ENCODE data around the gene MYO3A.

Gene MYO3A

DNA sequence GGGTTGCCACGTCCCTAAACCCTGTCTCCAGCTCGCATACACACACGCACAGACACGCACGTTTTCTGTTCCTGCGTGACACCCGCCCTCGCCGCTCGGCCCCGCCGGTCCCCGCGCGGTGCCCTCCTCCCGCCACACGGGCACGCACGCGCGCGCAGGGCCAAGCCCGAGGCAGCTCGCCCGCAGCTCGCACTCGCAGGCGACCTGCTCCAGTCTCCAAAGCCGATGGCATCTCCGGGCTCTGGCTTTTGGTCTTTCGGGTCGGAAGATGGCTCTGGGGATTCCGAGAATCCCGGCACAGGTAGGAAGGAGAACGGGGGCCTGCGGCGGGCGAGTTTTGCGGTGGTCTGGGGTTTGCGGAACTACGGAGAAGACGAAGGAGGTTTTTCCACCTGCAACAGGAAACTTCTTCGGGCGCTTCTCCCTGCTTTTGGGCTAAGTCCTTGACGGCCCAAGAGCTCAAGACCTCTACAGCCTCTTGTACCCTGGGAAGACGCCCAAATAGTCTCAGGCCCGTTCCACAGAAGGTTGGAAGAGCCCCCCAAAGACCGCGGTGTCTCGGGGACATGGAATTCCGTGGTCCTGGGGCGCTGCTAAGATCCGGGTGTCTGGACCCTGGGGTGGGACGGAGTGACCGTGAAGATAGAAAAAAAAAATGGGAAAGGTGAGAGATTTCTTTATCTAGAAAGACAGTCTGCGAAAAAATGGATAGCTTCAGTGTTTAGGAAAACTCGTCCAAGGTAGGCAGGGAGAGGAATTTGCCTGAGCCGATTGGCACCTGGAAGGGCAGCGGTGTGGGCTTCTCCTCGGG is 282.8 kb downstream of the MYO3A start, which contains the start of gene GAD2:
Gene GAD2 (plus strand): TSS at position 190 of the 811 bp plus-strand sequence. CDS start 36 bp downstream, at position 226.
- DNase-seq: no peak

DNA sequence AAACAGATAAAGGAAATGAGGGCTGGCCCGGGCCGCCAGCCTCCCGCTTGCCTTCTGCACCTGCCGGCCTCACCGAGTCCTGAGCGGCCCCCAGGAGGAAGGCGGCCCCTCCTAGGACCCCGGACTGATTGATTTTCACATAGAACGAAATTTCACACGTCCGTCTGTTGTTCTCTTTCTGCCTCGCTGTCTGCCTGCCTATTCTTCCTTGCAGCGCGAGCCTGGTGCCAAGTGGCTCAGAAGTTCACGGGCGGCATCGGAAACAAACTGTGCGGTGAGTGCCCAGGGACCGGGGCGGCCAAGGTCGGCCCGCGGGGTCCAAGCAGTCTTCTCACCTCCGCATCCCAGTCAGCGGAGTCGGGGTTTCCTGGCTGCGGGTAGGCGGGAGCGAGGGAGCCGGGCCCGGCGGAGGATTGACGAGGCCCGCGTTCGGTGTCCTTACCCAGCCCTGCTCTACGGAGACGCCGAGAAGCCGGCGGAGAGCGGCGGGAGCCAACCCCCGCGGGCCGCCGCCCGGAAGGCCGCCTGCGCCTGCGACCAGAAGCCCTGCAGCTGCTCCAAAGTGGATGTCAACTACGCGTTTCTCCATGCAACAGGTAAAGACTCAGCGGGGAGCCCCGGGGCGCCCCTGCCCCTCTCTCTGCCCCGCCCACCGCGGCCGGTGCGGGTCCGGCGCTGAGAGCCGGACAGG is 283.5 kb downstream of the MYO3A start:
- peak; percentile 51 for DNase-seq

DNA sequence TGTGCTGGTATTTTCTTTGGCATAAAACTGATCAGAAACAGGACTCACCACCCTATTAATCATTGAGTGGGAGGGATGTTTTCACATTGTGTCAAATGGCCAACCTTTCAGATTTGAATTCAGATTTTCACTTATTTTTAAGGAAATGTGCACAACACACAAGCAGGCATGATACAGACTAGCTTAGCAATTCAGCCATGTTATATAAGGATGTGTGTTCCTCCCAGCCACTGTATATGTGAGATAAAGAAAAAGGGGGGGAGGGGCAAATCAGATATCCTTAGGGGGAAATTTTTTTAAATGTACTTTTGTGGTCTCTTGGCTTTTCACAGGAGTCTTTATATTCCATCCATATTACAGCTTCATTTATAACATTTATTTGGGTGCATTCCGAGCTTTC is 285.6 kb downstream of the MYO3A start:
- DNase-seq: no peak

DNA sequence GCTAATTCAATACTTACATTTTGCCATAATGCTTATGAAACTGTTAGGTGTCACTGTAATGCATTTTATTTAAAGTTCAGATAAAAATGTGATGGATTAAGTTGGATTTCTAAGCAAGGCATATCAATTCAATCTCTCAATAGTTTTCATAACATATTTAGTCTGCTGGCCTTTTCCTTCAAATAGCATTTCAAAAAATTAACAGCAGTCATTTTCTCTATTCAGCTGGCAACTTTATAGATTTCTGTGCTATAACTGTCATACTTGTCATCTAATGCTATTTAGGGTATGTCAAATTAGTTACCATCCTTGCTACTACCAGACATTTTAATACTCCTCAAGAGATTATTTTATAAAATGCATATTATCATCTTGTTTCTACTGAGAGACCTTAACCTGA is 286.9 kb downstream of the MYO3A start:
- DNase-seq: no peak

DNA sequence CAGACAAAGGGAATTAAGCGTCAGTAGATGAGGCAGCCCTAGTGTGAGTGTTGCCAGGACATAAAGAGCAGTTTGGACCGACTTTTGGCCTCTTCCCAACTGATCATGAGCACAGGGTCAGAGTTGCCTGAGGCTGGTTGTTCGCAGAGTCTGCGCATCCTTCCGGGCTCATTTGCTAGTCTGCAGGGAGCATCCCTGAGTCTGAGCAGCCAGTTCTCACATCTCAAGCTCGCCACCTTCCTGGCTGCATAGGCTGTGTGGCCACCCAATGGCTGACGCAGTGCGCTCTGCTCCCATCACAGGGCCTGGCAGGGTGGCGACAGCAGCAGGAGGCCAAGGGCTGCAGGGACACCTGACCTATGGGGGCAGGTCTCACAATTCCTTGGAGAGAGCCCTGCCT is 287.5 kb downstream of the MYO3A start:
- peak; percentile 80 for DNase-seq

DNA sequence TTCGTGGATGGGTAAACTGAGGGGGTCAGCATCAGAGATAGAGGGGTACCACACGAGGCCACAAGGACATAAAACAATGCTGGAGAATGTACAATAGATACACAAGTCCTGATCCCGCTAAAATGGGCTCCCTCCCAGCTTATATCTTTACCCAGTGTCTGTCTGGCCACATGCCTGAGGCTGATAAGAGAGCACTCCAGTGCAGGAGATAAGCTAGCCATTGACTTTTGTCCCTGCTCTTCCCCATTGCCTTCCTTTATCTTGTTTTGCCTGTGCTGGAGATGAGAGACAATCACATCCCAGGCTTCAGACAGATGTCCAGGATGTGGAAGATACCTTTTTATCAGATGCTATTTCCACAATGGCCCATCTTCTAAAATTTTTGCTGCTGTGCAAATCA is 288.5 kb downstream of the MYO3A start:
- DNase-seq: peak; percentile 37

DNA sequence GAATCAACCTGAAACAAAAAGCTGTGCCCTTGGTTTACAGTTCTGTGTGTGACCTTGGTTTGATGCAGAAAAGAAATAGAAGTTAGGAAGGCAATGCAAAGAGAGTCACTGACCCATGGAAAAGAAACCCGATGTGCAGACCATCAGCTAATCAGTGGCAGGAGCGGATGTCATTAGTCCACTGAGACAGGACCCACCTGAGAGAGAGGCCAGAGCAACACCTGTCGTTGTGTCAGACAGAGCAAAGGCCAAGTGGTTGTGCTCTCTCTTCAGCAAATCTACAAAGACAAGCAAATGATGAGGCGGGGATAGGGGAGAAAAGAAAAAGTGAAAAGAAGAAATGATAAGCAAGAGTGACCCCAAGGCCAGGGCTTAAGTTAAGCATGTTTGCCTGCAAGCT is 291.3 kb downstream of the MYO3A start:
- no peak for DNase-seq

DNA sequence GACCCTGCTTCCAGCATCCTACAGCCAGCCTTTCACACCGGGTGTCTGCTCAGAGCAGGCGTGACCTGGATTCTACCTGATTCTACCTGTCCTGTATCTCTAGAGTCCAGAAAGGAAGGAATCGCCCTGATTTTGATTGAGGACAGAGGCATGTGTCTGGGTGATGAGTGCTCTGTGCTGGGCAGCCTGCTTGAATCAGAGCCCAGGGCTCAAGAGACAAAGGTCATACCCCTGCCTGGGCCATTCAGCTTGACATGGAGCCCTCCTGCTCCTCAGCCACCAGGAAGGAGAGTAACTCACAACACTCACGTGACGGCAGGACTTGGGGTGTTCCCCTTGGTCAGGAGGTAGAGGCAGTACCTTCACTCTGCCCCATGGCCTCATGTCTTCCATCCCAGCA is 293.8 kb downstream of the MYO3A start:
- DNase-seq: no peak

DNA sequence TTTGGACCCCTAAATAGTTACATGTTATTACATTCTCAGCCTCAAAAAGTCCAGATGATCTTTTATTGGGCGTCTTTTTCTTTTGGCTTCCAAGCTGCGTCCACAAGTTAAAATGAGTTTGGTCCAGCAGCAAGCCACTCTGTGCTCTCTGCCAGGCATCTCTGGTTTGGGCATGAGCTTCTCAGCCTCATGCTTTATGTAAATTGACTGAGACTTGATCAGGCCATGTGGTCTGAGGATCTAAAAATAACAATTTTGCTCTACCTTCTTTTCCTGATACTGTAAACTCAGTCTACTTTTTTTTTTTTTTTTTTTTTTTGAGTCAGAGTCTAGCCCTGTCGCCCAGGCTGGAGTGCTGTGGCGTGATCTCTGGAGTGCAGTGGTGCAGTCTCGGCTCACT is 298.1 kb downstream of the MYO3A start:
- DNase-seq: no peak

GRCh38 chr10:26235761-26236160 is 301.7 kb downstream of the MYO3A start:
- no peak for DNase-seq

DNA sequence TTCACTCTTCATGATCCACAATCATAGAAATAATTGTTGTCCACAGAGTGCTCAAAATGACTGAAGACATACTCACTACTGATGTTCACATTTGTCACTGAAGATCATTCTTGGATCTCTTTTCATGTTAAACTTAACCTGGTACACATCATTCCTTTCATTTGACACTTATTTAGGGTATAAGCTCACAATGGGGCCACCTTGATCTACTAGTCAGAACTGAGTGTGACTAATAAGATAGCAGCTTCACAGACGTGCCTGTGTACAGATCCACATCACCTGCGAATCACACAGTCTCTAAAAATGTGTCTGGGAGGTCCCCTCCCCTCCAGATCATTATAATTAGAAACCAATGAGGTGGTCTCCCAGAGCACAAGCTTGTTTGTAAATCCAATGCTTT is 304.3 kb downstream of the MYO3A start:
- no peak for DNase-seq

DNA sequence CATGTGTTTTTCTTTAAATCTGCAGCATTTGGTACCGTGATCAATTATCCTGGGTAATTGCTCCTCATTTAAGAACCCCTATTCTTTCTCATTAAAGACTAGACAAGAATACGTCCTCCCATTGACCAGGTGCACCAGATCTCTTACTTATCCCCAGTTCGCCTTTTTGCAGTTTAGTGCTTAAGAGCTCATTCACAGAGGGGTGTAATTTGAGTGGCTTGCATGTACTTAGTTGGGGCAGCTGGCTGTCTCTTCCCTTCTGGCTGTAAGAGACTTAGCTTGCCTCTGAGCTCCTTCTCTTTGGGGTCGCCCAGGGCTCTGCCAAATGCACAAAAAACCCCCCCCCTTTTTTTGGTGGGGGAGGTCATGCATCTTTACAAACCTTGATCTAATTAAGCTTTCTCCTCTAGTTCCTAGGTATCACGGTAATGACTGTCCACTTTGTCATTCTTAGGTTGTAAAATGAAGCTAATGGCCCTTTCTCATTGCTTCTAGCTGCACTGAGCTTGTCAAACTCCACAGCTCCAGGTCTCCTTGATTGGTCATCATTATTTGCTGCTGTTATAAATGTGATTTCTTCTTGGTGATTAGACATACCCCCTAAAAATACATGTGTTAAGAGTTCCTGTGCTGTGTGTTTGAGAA is 308.8 kb downstream of the MYO3A start:
- peak; percentile 70 for DNase-seq

DNA sequence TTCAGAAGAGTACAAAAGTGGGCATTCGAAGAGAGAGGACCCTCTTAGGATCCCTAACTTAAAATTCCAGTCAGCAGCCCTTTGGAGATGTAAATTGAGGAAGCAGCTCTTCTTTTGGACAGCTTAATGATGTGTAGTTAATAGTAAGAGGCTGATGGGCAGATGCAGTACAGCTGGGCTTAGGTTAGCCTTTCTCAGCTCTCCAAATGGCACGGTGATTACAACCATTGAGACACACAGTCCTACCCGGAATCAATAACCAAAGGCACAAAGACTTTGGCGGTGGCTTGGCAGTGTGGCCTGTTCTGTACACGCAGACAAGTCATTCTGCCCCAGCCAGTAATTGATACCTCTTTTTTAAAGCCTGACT is 309.3 kb downstream of the MYO3A start:
- DNase-seq: peak; percentile 76

DNA sequence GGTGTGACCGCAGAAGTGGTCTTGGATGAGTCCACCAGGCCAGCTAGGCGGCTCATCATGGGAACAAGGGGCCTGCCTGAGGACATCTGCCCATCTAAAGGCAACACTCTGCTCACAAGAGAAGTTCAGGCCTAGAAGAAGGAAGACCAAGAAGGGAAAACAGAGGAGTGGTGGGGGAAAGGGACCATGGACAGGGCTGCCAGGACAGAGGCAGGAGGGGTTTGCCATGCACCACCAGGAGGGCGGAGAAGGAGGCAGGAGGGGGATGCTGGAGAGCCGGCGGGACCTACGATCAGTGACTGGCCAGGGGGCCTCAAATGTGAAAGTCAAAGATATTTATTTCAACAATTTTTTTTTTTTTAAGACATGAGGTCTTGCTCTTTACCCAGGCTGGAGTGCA is 315.7 kb downstream of the MYO3A start:
- DNase-seq: no peak

- DNase-seq: no peak
These were observed 317.9 kb downstream of the MYO3A start for GRCh38 chr10:26251925-26252324.

DNA sequence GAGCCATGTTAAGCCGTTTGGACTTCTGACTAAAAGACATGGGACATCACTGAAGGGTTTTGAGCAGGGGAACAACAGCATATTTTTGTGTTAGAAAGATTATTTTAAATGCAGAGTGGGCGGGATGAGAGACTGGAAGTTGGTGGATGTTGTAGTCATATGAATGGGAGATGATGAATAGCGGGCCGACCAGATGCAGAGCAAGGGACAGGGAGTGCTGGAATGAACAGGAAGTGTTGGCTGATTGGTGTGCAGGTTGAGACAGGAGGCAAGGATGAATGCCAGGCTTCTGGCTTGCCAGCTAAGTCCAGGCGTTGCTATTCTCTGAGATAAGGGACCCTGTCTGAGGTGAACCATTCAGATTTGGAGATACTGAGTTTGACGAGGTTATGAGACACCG is 320.6 kb downstream of the MYO3A start:
- DNase-seq: no peak

DNA sequence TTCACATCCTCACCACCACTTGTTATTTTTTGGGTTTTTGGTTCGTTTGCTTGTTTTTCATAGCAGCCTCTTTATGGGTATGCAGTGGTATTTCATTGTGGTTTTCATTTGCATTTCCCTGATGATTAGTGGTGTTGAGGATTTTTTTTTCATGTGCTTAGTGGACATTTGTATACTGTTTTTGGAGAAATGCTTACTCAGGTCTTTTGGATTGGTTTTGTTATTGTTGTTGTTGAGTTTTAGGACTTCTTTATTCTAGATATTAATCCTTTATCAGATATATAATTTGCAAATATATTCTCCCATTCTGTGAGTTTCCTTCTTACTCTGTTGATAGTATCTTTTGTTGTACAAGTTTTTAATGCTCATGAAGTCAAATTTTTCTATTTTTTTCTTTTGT is 325.3 kb downstream of the MYO3A start:
- DNase-seq: no peak
